22Rv1 (cell line): Measurements from ENCODE around the gene HDAC10.

Experiments used
- CTCF ChIP-seq: fragments of 450-650 bp; IDR thresholded peaks from 2 replicates; pipeline ENCODE4 v1.5.1; 2017; ENCODE audit warnings: mild to moderate bottlenecking
- ZFX ChIP-seq: fragments of 450-650 bp; IDR thresholded peaks from 2 replicates; pipeline ENCODE4 v1.6.1; 2017; ENCODE audit warnings: antibody characterized with exemption, borderline replicate concordance

- TF ChIP-seq CTCF (no peak), ZFX (no peak)
These were observed 19.1 kb upstream of the HDAC10 start, which contains the start of gene MAPK11 for GRCh38 chr22:50269970-50270665.
